ENCODE results near the gene SIL1.

GRCh38 chr5:138955013-138955660, 243.0 kb downstream of the SIL1 start:
- no peak for TF ChIP-seq CTCF (IDR thresholded peaks at IDR 0.05; ENCODE audit: insufficient read depth, low read depth, low read length)
- TF ChIP-seq EZH2 (IDR thresholded peaks at IDR 0.05; ENCODE audit: insufficient read depth, low read length): no peak
